NCI-H345 (cell line): Measurements from ENCODE around the gene OVOL2.

Experiments used
- DNase-seq: peaks from one replicate; lab custom pipeline; 2025; lab: John Stamatoyannopoulos, UW

OVOL2 gene

DNA sequence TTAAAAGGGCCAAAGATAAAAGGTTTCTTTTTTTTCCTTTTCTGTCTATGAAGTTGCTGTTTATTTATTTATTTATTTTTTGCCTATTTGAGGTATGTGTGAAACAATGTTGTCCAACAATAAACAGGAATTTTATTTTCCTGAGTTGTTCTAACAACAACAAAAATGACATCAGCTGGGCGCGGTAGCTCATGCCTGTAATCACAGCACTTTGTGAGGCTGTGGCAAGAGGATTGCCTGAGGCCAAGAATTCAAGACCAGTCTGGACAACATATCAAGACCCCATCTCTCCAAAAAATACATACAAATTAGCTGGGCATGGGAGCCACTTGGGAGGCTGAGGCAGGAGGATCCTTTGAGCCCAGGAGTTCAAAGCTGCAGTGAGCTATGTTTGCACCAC is 44.8 kb downstream of the OVOL2 start:
- no peak for DNase-seq

DNA sequence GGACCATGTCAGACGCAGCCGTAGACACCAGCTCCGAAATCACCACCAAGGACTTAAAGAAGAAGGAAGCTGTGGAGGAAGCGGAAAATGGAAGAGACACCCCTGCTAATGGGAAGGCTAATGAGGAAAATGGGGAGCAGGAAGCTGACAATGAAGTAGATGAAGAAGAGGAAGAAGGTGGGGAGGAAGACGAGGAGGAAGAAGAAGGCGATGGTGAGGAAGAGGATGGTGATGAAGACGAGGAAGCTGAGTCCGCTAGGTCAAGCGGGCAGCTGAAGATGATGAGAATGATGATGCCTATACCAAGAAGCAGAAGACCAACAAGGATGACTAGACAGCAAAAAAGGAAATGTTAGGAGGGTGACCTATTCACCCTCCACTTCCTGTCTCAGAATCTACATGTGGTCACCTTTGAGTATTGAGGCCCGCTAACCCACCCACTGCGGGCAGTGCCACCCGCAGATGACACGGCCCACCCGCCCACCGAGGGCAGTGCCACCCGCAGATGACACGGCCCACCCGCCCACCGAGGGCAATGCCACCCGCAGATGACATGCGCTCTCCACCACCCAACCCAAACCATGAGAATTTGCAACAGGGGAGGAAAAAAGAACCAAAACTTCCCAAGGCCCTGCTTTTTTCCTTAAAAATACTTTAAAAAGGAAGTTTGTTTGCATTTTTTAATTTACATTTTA is 45.6 kb downstream of the OVOL2 start:
- no peak for DNase-seq

DNA sequence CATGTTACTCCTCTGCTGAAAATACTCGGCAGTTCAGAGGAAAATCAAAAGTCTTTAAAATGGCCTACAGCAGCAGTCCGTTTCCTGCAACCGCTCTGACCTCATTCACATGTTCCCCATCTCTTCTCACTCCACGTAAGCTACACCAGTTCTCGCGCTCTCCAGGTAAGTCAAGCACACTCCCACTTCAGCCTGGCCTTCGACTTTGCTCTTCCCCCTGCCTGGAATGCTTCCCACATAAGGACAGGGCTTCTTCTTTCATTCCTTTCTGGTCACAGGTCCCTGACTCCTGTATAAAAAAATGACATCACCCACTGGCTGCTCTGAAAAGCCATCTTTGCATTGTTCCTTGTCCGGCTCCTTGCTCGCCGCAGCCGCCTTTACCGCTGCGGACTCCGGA is 46.2 kb downstream of the OVOL2 start:
- DNase-seq, result no peak

DNA sequence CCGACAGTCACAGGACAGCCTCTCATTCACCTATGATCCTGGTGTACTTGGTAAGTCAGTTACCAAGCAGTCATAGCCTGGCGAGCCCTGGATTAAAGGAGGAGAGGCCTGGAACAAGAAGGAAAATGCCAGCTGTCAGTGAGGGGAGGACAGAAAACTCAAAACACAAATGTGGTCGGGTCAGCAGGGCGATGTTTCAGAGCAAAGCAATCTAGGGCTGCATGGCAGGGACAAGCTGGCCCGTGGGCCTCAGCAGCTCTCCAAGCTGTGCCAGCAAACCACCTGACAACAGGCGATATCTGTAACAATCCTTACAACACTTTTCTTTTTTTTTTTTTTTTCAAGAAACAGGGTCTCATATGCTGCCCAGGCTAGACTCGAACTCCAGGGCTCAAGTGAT is 48.6 kb downstream of the OVOL2 start:
- DNase-seq, result no peak

DNA sequence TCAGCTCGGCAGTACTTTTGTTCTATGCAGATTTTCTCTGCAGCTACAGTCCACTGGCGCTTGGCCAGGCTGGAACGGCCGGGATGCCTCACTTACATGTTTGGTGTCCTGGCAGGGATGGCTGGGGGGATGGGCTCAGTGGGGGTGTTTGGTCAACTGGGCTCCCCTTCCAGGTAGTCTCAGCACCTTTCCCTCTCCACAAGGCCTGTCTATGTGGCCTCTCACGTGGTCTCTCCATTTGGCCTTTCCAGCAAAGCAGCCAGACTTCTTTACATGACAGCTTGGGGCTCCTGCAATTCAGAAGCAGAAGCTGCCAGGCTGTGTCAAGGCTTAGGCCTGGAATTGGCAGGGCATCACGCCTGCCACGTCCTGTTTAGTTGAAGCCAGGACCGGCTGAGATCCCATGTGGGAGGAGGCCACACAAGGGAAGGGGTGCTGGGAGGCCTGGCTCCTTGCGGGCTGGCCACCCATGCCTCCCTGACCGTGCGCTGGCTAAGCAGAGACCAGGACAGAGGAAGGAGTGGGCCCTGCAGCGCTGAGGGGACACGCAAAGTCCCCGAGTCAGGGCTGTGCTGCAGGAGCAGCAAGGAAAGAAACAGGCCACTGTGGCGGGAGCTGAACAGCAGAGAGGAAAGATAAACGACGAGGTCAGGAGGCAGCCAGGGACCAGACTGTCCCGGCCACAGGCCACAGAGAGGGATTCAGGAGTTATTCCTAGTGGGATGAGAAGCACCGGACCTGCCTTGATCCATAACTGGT is 50.0 kb downstream of the OVOL2 start:
- DNase-seq, result no peak

DNA sequence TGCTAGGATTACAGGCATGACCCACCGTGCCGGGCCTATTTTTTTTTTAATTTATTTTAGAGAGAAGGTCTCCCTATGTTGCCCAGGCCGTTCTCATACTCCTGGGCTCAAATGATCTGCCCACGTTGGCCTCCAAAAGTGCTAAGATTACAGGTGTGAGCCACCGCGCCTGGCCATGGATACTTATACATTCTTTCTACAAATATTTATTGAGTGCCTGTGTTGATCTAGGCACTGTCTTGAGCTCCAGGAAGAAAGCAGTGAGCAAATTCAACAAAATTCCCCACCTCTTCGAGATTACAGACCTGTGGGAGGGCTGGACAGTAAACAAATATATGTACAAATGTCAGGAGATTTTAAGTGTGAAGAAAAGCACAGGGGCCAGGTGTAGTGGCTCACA is 51.0 kb downstream of the OVOL2 start:
- DNase-seq, result no peak

DNA sequence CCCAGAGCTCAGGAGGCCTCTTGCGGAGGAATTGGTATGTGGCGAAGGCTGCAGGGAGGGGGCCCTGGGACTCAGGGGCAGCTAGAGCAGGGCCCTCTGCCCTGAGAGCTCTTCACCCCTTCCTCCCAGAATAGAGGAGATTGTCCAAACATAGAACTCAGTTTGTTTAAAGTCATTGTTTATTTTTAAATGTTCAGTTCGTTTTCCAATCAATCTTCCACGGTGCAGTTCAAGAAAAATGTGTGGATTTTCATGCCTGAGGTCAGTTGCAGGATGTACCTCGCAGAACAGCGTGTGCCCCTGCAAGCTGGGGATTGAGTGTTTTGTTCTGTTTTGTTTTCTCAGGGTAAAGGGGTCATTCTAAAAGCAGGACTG is 51.7 kb downstream of the OVOL2 start:
- no peak for DNase-seq

DNA sequence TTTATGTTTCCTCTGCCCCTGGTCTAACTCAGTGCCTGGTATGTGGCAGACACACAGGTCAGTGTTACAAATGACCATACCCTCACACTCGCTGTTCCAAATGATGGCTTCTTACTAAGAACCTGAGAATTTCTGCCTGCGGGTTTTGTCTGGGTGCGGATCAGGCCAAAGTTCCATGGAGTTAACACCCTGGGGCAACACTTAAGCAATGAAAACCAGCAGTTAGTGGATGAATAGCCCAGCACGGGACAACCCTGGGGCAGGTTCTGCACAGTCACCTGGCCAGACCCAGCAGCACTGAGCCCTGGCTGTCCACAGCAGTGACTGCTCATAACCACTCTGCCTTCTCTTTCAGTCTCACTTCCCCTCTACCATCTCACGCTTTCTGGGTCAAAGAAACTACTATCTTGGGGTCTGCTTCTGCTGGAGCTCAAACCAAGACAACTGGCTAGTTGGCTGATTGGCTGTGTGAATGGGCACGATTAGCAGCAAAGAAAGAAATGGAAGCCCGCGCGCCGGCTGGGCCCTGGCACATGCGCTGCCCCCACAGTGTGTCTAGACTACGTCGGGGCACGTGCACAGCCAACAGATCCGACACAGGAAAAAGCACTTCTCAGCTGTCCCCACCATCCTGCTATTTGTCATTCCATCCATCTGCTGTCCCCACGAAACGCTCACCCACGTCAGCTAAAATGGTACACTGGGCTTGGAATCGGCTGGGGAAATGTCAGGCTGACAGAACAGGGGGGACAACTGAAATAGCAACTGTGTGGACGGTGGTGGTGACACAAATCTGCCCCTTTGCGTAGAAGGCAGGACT is 52.3 kb downstream of the OVOL2 start:
- DNase-seq, result no peak

DNA sequence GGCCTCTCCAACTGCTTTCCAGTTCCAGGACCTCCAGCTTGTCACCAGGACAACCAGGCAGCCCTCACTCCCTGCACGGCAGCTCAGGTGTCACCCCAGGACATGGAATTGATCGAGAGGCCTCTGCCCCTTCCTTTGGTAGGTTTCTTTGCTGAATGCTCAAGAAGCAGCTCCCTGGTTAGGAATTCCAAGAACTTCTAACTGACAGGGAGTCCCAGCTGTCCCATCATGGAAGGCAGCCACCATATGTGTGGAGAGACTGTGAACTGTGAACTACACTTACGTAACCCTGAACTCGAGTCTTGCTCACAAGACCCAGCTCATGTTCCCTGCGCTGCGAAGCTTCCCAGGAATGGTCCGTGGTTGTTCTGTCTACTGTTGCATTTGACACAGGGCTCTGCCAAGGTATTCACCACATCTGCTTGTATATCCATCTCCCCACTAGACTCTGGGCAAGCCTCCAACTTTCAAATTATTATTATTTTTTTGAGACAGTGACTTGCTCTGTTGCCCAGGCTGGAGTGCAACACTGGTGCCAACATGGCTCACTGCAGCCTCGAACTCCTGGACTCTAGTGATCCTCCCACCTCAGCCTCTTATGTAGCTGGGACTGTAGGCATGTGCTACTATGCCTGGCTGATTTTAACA is 53.2 kb downstream of the OVOL2 start:
- DNase-seq, result no peak

DNA sequence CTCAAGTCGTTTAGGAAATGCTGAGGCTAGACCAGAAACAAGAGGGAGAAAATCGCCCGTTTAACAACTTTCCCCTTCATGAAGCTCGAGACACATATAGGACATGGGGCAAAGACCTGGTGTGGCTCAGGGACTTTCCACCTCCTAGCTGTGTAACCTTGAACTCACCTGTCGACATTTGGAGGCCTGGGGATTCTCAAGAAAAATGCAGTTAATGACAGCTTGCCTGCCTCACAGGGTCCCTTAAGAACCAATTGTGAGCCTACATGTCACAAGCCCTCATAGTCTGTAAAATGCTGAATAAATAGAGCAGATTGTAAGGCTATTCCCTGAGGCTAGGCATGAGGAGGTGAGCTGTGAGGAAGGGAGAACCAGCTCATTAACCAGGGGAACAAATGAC is 53.8 kb downstream of the OVOL2 start:
- DNase-seq, result no peak

DNA sequence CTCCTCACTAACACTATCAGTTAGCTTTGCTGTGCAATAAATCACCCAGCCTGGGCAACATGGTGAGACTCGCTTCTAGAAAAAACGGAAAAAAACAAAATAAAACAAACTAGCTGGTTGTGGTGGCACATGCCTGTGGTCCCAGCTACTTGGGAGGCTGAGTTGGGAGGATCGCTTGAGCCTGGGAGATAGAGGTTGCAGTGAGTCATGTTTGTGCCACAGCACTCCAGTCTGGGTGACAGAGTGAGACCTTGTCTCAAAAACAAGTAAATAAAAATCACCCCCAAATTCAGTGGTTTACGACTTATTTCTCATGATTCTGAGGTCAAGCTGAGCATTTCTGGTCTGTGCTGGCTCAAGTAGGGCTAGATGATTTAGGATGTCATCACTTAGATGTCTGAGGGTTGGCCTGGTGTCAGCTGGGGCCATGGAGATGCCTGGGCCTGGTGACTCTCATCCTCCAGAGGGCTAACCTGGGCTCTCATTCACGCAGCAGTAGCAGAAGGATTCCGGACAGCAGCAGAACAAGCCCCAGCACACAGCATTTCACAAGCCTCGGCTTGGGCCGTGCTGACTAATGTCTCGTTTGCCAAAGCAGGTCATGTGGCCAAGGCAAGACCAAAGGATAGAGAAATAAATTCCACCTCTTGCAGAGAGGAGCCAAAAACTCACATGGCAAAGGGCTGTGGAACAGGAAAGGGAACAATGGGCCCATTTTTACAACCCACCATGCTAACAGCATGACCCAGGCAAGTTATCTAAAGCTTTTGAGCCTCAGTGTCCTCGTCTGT is 56.4 kb downstream of the OVOL2 start:
- no peak for DNase-seq

DNA sequence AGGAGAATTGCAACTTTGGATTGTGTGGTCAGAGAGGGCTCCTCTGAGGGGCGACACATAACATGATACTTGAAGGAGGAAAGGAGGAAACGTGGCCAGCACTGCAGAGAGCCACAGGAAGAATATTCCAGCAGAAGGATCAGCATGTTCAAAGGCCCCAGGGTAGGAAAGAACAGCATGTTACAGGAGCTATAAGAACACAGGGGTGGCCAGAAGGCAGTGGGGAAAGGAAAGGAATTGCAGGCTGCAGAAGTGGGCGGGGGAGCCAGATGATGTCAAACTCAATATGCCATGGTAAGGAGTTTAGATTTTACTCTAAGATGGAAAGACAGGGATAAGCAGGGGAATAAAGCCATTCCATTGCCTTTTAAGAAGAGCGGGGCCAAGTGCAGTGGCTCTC is 58.1 kb downstream of the OVOL2 start:
- DNase-seq, result no peak

DNA sequence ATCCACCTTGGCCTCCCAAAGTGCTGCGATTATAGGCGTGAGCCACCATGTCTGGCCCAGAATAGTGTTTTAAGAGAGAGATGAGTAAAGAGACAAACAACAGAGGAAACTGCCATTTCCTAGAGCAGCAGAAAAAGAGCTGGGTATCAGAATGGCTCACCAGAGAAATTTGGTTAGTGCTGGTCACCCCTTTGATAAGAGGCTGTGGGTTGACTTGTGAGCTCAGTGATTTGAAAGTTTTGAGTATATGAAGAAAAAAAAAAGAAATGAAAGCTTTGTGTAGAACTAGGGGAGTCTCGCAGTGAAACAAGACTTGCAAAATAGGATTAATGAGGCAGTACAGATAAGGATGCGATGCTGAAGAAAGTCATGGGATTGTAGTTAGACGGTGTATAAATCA is 59.3 kb downstream of the OVOL2 start:
- no peak for DNase-seq

DNA sequence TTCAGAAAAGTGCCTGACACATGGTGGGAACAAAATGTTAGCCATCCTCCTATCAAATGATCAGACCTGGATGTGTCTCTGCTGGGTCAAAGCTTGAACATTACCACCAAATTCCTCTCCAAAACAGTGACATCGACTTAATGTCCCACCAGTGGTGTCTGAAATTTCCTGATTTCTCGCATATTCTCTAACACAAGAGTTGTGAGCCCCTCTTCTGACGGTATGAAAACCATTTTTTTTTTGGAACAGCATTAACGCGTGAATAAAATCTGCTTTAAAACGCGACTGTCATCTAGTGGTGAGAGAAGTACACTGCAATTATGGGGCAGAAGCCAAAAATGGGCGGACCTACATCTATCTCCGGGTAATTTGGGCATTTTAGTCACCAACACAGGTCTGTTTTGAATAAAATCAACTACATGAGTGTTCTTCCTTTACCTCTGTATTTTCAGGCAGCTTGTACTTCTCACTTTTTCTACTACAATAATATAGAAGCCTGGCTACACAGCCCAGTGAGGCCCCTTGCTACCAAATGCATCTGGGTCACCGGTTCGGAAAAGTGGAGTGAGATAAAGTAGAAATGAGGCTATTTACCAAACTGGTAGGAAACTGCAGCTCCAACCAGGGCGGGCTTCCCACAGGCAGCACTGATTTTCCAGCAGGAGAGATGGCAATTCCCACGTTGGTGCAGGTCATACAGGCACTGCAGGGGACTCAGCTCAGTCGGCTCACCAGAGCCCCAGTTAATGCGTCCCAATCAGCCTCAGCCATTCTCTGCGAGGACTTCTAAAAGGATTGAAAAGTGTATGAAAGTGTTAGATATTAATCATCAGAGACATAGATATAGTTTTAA is 61.5 kb downstream of the OVOL2 start:
- DNase-seq, result peak; percentile 36

DNA sequence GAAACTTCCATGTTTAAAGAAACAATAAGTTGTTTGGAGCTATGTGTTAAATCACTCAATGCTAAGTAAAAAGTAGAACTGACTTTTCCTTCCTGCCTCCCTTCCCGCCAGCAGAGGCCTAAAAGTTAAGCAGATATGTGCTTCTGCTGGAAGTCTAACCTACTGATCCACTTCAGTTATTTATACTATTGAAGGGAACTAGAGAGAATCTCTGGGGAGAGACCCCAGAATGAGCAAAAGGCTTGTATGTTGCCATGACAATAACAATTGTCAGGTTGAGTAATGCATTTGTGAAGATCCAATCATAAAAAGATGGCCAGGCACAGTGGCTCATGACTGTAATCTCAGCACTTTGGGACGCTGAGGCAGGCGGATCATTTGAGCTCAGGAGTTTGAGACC is 64.2 kb downstream of the OVOL2 start:
- no peak for DNase-seq

DNA sequence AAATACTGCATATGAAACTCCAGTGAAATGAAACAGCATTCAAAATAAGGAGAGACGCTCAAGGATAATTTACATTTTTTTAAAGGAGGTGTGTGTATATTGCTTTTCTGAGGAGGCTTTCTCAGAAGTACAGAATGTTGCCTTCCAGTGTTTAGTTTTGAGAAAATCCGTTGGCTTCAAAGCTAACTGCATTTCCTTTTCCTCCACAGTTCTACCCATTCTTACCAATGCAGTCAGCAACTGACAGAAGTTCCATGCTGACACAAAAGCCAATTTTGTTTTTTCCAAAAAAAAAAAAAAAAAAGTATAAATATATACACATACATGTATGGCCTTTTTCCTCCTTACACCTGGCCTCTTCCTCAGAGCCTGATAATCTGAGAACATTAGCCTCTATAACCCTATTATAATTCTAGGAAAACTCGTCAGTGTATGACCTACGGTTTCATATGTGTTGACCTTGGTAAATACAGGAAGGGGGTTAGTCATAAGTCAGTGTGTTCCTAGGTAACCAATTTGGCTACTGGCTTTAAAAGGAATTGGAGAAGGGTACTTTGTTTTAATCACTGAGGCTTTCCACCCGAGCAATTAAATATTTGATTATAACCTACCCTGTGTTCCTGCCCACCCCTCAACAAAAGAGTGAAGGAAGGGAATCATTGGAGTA is 64.7 kb downstream of the OVOL2 start:
- DNase-seq, result no peak

DNA sequence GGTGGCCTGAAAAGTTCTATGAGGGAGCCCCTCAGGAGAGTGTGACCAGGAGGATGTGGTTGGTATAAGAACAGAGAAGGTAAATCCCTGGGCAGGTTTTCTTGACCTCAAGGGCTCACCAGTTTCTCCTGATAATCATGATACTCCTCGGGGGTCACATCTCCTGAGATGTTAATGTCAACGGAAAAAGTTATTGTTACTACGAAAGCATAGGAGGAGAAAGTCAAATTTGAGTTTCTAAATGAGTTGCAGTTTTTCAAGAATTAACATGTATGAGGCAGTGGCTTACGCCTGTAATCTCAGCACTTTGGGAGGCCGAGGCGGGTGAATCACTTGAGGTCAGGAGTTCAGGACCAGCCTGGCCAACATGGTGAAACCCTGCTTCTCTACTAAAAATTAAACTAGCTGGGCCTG is 65.5 kb downstream of the OVOL2 start:
- DNase-seq, result no peak

DNA sequence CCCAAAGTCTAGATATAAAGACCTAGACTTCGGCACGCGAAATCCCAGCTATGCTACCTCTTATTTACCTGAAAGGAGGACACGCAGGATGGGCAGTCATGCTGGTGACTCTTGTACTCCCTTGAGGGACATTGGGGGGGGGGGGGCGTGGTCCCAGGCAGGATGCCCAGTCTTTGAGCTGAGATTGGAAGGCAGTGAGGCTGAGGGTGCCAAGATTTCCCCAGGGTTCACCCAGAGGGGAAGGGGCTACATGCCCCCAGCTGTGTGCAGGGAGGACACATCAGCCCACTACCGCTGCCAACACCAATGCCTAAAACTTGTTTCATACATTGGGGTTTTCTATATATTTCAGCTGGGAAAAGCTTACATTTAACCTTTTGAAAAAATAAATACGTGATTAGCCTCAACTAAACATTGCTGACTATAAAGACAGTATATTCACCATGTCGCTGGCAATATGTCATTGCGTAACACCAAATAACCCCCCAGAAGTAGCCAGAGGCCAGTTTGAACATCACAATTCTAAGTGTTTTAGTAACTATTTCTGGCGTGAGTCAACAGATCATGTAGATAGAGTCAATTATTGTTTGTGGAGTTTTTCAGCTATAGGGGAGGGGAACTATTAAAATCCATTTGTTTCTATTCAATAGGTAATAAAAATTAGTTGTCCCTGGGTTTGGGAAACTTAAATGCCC is 67.3 kb downstream of the OVOL2 start:
- no peak for DNase-seq

DNA sequence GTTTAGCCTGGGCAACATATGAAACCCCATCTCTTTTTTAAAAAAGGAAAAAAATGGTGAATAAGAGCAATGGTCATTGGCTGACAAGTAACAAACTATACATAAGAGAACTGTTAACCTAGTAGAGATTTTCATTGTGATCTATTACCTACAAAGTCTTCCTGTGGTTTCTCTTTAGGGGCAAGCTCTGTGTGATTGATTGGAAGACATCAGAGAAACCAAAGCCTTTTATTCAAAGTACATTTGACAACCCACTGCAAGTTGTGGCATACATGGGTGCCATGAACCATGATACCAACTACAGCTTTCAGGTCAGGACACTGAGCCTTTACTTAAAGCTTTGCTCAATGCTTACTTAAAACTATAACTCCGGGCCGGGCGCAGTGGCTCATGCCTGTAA is 69.7 kb downstream of the OVOL2 start:
- DNase-seq, result no peak
